CD8-positive, alpha-beta memory T cell (primary cell): ENCODE results near the gene PDCD5. TPM values are rescaled to one million over a fixed set of nuclear protein-coding genes. Genes with fewer than 3 reads are reported as not detected.

Experiments
- CTCF ChIA-PET: fragments of 350-600 bp; sonication (Branson Sonifier 250); formaldehyde crosslinking; loops from one replicate; lab custom pipeline; 2021; ENCODE audit warnings: antibody characterized with exemption; lab: Charles Lee
- POLR2A ChIA-PET: fragments of 350-600 bp; sonication (Branson Sonifier 250); formaldehyde crosslinking; loops from one replicate; lab custom pipeline; 2021; ENCODE audit warnings: antibody characterized with exemption; lab: Charles Lee
- DNase-seq, 5 donors: peaks; one replicate each; pipeline versions ENCODE4 v3.0.0 to v3.0.0-alpha.2; 2020 to 2022; ENCODE audit warnings: mixed read lengths in 1 of 5
- H3K27ac ChIP-seq: one replicate; pipeline ENCODE4 v1.7.0; 2013; ENCODE audit warnings: low read depth, mild to moderate bottlenecking, low read length, moderate library complexity
- H3K27me3 ChIP-seq: 2 replicates; pipeline ENCODE4 v1.7.0; 2013; ENCODE audit warnings: low read length, mild to moderate bottlenecking; ENCODE audit not compliant: insufficient read depth, poor library complexity, severe bottlenecking
- H3K36me3 ChIP-seq: 2 replicates; pipeline ENCODE4 v1.7.0; 2013; ENCODE audit warnings: mild to moderate bottlenecking, low read length, moderate library complexity; ENCODE audit not compliant: insufficient read depth
- H3K4me1 ChIP-seq: 2 replicates; pipeline ENCODE4 v1.7.0; 2013; ENCODE audit warnings: mild to moderate bottlenecking, low read length, moderate library complexity; ENCODE audit not compliant: insufficient read depth
- H3K4me3 ChIP-seq: 2 replicates; pipeline ENCODE4 v1.7.0; 2013; ENCODE audit warnings: mild to moderate bottlenecking, low read length
- H3K9me3 ChIP-seq: 2 replicates; pipeline ENCODE4 v1.7.0; 2013; ENCODE audit warnings: mild to moderate bottlenecking, low read length
- H3K27ac Mint-ChIP-seq, 8 donors: one replicate each; pipeline ENCODE4 v1.8.0; 2020 to 2021; ENCODE audit warnings: mixed read lengths in 8 of 8, mild to moderate bottlenecking in 6 of 8, inconsistent platforms in 3 of 8, moderate library complexity in 3 of 8
- H3K27me3 Mint-ChIP-seq, 2 donors: one replicate each; pipeline ENCODE4 v1.8.0; 2020 to 2021; ENCODE audit warnings: mixed read lengths in 2 of 2, mild to moderate bottlenecking in 1 of 2, moderate library complexity in 1 of 2
- H3K36me3 Mint-ChIP-seq, 3 donors: one replicate each; pipeline ENCODE4 v1.8.0; 2020 to 2021; ENCODE audit warnings: mixed read lengths in 3 of 3, inconsistent platforms in 1 of 3, mild to moderate bottlenecking in 1 of 3
- H3K4me1 Mint-ChIP-seq, 3 donors: one replicate each; pipeline ENCODE4 v1.8.0; 2020 to 2021; ENCODE audit warnings: mixed read lengths in 3 of 3, inconsistent platforms in 1 of 3, mild to moderate bottlenecking in 1 of 3
- H3K4me3 Mint-ChIP-seq, 7 donors: one replicate each; pipeline ENCODE4 v1.8.0; 2020 to 2021; ENCODE audit warnings: mixed read lengths in 7 of 7, mild to moderate bottlenecking in 6 of 7, moderate library complexity in 4 of 7, inconsistent platforms in 2 of 7
- H3K9me3 Mint-ChIP-seq, 5 donors: one replicate each; pipeline ENCODE4 v1.8.0; 2020 to 2022; ENCODE audit warnings: mixed read lengths in 5 of 5, mild to moderate bottlenecking in 3 of 5, moderate library complexity in 2 of 5, inconsistent platforms in 1 of 5
- polyA plus RNA-seq: library from polyadenylated mRNA; unstranded; fragments of 300-500 nt; fragmentation: Illumina TruSeq; gene quantifications from one replicate; pipeline ENCODE4 v1.2.3, GENCODE V29; 2021
- total RNA-seq, 2 experiments: library from RNA; stranded (reverse); gene quantifications; one replicate each; pipeline ENCODE4 v1.2.3, GENCODE V29; 2021

The PDCD5 gene
- total and polyA plus RNA-seq, 3 experiments from 2014 or later = 140 to 281 (median 269) TPM

DNA sequence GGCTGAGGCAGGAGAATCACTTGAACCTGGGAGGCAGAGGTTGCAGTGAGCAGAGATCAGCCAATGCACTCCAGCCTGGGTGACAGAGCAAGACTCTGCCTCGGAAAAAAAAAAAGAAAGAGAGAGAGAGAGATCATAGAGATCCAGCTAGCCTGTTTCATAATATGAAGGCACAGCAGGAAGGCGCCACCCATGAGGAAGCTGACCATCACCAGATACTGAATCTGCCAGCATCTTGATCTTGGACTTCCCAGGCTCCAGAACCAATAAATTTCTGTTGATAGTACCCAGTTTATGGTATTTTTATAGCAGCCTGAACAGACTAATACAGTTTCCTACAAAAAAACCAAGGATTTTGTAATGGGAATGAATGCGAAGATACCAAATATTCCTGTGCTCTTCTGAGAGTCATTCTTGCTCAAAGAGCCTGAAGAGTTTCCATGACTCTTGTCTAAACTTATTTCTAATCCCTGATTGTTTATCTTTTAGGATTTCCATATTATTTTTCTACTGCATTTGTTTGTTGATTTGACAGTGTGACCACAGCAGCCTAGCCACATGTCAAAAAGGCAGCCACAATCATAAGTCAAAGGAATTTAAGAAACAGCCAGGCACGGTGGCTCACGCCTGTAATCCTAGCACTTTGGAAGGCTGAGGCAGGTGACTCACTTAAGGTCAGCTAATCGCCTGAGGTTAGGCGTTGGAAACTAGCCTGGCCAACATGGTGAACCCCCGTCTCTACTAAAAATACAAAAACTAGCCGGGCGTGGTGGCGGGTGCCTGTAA, 37.7 kb upstream of the PDCD5 start:
- H3K27me3 Mint-ChIP-seq = peaks cover 8 to 12% of the 10 kb centered on the region in 2 donors
- no peak for DNase-seq
- H3K27ac ChIP-seq = no peak overlapping the region
- H3K36me3 ChIP-seq = no peaks in the 10 kb centered on the region
- H3K36me3 Mint-ChIP-seq = no peaks in the 10 kb centered on the region
- H3K9me3 Mint-ChIP-seq = no peaks in the 10 kb centered on the region
- peaks cover 0 to 2% (median 0%) of the 10 kb centered on the region in 3 donors for H3K4me1 Mint-ChIP-seq
- no peak overlapping the region for H3K4me3 ChIP-seq
- no peaks in the 10 kb centered on the region for H3K27me3 ChIP-seq
- ChIA-PET POLR2A (no interaction called here), CTCF (no interaction called here)
- no peaks in the 10 kb centered on the region for H3K4me1 ChIP-seq
- no peaks in the 10 kb centered on the region for H3K9me3 ChIP-seq
- H3K4me3 Mint-ChIP-seq = no peak overlapping the region
- H3K27ac Mint-ChIP-seq = no peak overlapping the region

GRCh38 chr19:32544917-32545316, 36.1 kb upstream of the PDCD5 start:
- Mint-ChIP-seq H3K4me1 (no peaks in the 10 kb centered on the region), H3K36me3 (no peaks in the 10 kb centered on the region), H3K27me3 (peaks cover 6 to 12% of the 10 kb centered on the region in 2 donors), H3K9me3 (no peaks in the 10 kb centered on the region), H3K27ac (no peak overlapping the region), H3K4me3 (no peak overlapping the region)
- ChIA-PET POLR2A (no interaction called here), CTCF (interaction anchor here (0.6 kb wide), 1 partner anchor 25 kb away, joined by 3 read pairs; no protein-coding TSS in a partner anchor)
- no peaks in the 10 kb centered on the region for H3K27me3 ChIP-seq
- no peaks in the 10 kb centered on the region for H3K36me3 ChIP-seq
- DNase-seq = no peak
- H3K27ac ChIP-seq = no peak overlapping the region
- no peaks in the 10 kb centered on the region for H3K4me1 ChIP-seq
- H3K9me3 ChIP-seq = no peaks in the 10 kb centered on the region
- no peak overlapping the region for H3K4me3 ChIP-seq

- H3K4me1 Mint-ChIP-seq = no peaks in the 10 kb centered on the region
- DNase-seq = no peak
- no peaks in the 10 kb centered on the region for H3K27me3 ChIP-seq
- CTCF ChIA-PET = no interaction called here
- H3K36me3 Mint-ChIP-seq = no peaks in the 10 kb centered on the region
- H3K4me3 Mint-ChIP-seq = no peak overlapping the region
- H3K27me3 Mint-ChIP-seq = peaks cover 0 to 4% of the 10 kb centered on the region in 2 donors
- no peaks in the 10 kb centered on the region for H3K9me3 Mint-ChIP-seq
- H3K4me1 ChIP-seq = no peaks in the 10 kb centered on the region
- H3K36me3 ChIP-seq = no peaks in the 10 kb centered on the region
- no peak overlapping the region for H3K27ac Mint-ChIP-seq
- no peak overlapping the region for H3K4me3 ChIP-seq
- H3K27ac ChIP-seq = no peak overlapping the region
- no peaks in the 10 kb centered on the region for H3K9me3 ChIP-seq
- POLR2A ChIA-PET = no interaction called here
Measured at GRCh38 chr19:32550666-32551065, 30.3 kb upstream of the PDCD5 start.

- H3K27me3 Mint-ChIP-seq = peaks cover 0 to 8% of the 10 kb centered on the region in 2 donors
- H3K4me3 ChIP-seq = no peak overlapping the region
- no peaks in the 10 kb centered on the region for H3K36me3 Mint-ChIP-seq
- no peaks in the 10 kb centered on the region for H3K4me1 Mint-ChIP-seq
- peak overlapping the region in 1 of 8 donors; percentile 33 for H3K27ac Mint-ChIP-seq
- no peak overlapping the region for H3K27ac ChIP-seq
- H3K4me3 Mint-ChIP-seq = no peak overlapping the region
- H3K27me3 ChIP-seq = no peaks in the 10 kb centered on the region
- ChIA-PET POLR2A (no interaction called here), CTCF (no interaction called here)
- H3K36me3 ChIP-seq = no peaks in the 10 kb centered on the region
- H3K4me1 ChIP-seq = no peaks in the 10 kb centered on the region
- H3K9me3 Mint-ChIP-seq = no peaks in the 10 kb centered on the region
- DNase-seq = no peak
- H3K9me3 ChIP-seq = no peaks in the 10 kb centered on the region
Measured at GRCh38 chr19:32555786-32556185, 25.2 kb upstream of the PDCD5 start.

- POLR2A ChIA-PET = interaction anchor here (0.6 kb wide), 1 partner anchor 46 kb away, joined by 3 read pairs; no protein-coding TSS in a partner anchor
- Histone ChIP-seq H3K27ac (no peak overlapping the region), H3K4me1 (no peaks in the 10 kb centered on the region), H3K36me3 (no peaks in the 10 kb centered on the region), H3K9me3 (no peaks in the 10 kb centered on the region), H3K4me3 (no peak overlapping the region), H3K27me3 (no peaks in the 10 kb centered on the region)
- no peaks in the 10 kb centered on the region for H3K4me1 Mint-ChIP-seq
- H3K9me3 Mint-ChIP-seq = no peaks in the 10 kb centered on the region
- H3K27ac Mint-ChIP-seq = no peak overlapping the region
- no peak for DNase-seq
- CTCF ChIA-PET = interaction anchor here (1.8 kb wide), 1 partner anchor 11 kb away, joined by 4 read pairs; no protein-coding TSS in a partner anchor
- H3K4me3 Mint-ChIP-seq = no peak overlapping the region
- peaks cover 2 to 12% of the 10 kb centered on the region in 2 donors for H3K27me3 Mint-ChIP-seq
- no peaks in the 10 kb centered on the region for H3K36me3 Mint-ChIP-seq
Measured at GRCh38 chr19:32558607-32559228, 22.3 kb upstream of the PDCD5 start.

DNA sequence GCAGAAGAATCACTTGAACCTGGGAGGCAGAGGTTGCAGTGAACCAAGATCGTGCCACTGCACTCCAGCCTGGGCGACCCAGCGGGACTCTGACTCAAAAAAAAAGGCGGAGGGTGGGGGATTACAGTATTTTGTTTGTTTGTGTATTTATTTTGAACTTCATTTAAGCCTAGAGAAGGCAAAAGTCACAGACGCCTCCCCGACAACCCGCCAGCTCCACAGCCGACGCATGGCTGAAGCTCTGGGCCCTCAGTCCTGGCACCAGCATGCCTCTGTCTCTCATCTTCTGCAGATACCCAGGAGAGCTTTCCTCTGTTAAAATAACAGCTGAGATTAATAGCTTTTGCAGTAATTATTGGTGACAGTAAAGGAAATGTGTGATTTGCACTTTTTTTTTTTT, 17.2 kb upstream of the PDCD5 start:
- no peak overlapping the region for H3K27ac Mint-ChIP-seq
- H3K36me3 ChIP-seq = no peaks in the 10 kb centered on the region
- POLR2A ChIA-PET = no interaction called here
- H3K4me3 ChIP-seq = no peak overlapping the region
- H3K4me1 Mint-ChIP-seq = no peaks in the 10 kb centered on the region
- no peaks in the 10 kb centered on the region for H3K4me1 ChIP-seq
- H3K9me3 Mint-ChIP-seq = no peaks in the 10 kb centered on the region
- no peak for DNase-seq
- H3K36me3 Mint-ChIP-seq = no peaks in the 10 kb centered on the region
- no peaks in the 10 kb centered on the region for H3K27me3 ChIP-seq
- H3K9me3 ChIP-seq = no peaks in the 10 kb centered on the region
- peaks cover 16 to 24% of the 10 kb centered on the region in 2 donors for H3K27me3 Mint-ChIP-seq
- CTCF ChIA-PET = interaction anchor here (0.7 kb wide), 1 partner anchor 293 kb away, joined by 3 read pairs; no protein-coding TSS in a partner anchor
- H3K27ac ChIP-seq = no peak overlapping the region
- no peak overlapping the region for H3K4me3 Mint-ChIP-seq

DNA sequence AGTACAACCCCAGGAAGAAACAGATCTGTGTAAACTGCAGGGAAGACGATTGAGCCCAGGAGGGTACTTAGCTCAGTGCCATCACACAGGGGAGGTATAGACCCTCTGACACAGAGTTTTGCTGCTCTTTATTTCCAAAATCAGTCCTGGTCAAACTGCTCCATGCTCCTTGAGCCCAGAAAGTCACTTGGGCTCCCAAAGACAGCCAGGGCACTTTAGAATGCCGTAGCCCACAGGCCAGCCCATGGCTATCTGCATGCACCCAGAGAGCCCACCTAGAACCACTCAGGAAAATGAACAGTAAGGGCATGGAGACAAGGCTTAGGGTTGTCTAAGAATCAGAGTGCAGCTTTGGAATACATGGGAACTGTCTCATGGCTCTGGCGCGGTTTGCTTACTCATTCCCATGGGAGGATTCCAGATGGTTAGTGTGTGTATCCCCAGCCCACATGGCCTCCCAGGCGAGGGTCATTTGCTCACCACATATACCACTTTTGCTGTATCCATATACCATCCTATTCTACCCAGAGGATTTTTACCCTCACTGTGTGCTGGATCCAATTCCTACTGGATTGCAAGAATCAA, 14.7 kb upstream of the PDCD5 start:
- Histone ChIP-seq H3K4me3 (no peak overlapping the region), H3K27ac (no peak overlapping the region), H3K36me3 (no peaks in the 10 kb centered on the region), H3K27me3 (no peaks in the 10 kb centered on the region), H3K4me1 (no peaks in the 10 kb centered on the region), H3K9me3 (no peaks in the 10 kb centered on the region)
- DNase-seq = no peak
- Mint-ChIP-seq H3K4me1 (peaks cover 3 to 8% (median 6%) of the 10 kb centered on the region in 3 donors), H3K27ac (no peak overlapping the region), H3K9me3 (no peaks in the 10 kb centered on the region), H3K36me3 (no peaks in the 10 kb centered on the region), H3K4me3 (no peak overlapping the region), H3K27me3 (peaks cover 26 to 27% of the 10 kb centered on the region in 2 donors)
- CTCF ChIA-PET = interaction anchor here (1.1 kb wide), 1 partner anchor 101 kb away, joined by 3 read pairs; no protein-coding TSS in a partner anchor
- POLR2A ChIA-PET = no interaction called here

DNA sequence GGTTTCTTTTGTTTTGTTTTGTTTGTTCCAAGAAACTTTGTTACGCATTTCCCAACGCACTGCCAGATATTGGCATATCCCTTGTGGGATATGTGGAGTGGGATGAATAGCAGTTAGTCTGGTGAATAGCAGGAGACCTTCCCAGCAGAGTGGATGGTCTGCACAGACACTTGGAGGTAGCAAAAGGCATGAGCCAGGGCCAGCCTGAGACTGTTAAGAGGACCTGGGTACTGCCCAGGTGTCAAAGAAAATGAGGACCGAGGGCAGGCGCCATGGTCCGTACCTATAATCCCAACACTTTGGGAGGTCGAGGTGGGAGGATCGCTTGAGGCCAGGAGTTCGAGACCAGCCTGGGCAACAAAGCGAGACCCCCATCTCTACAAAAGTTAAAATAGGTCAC, 13.5 kb upstream of the PDCD5 start:
- peaks cover 4 to 9% (median 7%) of the 10 kb centered on the region in 3 donors for H3K4me1 Mint-ChIP-seq
- DNase-seq = no peak
- Histone ChIP-seq H3K9me3 (no peaks in the 10 kb centered on the region), H3K4me1 (no peaks in the 10 kb centered on the region), H3K27me3 (no peaks in the 10 kb centered on the region), H3K27ac (no peak overlapping the region), H3K36me3 (no peaks in the 10 kb centered on the region), H3K4me3 (no peak overlapping the region)
- POLR2A ChIA-PET = interaction anchor here (0.6 kb wide), 1 partner anchor 370 kb away, joined by 3 read pairs; no protein-coding TSS in a partner anchor
- H3K27ac Mint-ChIP-seq = no peak overlapping the region
- H3K27me3 Mint-ChIP-seq = peaks cover 23 to 24% of the 10 kb centered on the region in 2 donors
- CTCF ChIA-PET = interaction anchor here (1.1 kb wide), 1 partner anchor 103 kb away, joined by 3 read pairs; no protein-coding TSS in a partner anchor
- H3K4me3 Mint-ChIP-seq = no peak overlapping the region
- H3K36me3 Mint-ChIP-seq = no peaks in the 10 kb centered on the region
- no peaks in the 10 kb centered on the region for H3K9me3 Mint-ChIP-seq
